ENCODE data around the gene LONP2. TPM values are rescaled to one million over a fixed set of nuclear protein-coding genes. Genes with fewer than 3 reads are reported as not detected.

Gene LONP2
- total RNA-seq, 1 experiment from 2014 or later = 39.8 TPM

GRCh38 chr16:48261569-48261968 is 17.5 kb downstream of the LONP2 start:
- Histone ChIP-seq H3K27me3 (no peaks in the 10 kb centered on the region), H3K36me3 (peaks cover 77% of the 10 kb centered on the region), H3K4me3 (no peak overlapping the region), H3K9me3 (replicated peaks) (no peaks in the 10 kb centered on the region), H3K4me1 (no peaks in the 10 kb centered on the region), H3K27ac (no peak overlapping the region)
- DNase-seq = no peak

DNA sequence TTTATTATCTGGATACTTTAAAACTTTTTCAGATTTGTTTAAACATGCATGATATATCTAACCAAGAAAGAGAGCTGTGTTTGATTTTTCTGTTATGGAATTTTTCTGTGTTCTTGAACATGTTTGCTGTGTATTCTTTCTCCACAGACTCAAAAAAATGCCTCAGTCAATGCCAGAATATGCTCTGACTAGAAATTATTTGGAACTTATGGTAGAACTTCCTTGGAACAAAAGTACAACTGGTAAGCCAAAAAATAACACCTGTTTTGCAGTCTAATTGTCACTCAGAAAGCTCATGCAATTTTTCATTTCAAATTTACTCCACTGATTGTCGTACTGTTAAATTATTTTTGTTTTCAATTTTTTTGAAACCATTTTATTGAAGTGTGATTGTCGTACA is 18.5 kb downstream of the LONP2 start:
- H3K27me3 ChIP-seq = no peaks in the 10 kb centered on the region
- no peak overlapping the region for H3K4me3 ChIP-seq
- H3K4me1 ChIP-seq = no peaks in the 10 kb centered on the region
- peaks cover 69% of the 10 kb centered on the region for H3K36me3 ChIP-seq
- DNase-seq = no peak
- no peaks in the 10 kb centered on the region for H3K9me3 ChIP-seq (replicated peaks)
- no peak overlapping the region for H3K27ac ChIP-seq

GRCh38 chr16:48269011-48269410 is 24.9 kb downstream of the LONP2 start:
- Histone ChIP-seq H3K36me3 (peaks cover 41% of the 10 kb centered on the region), H3K27ac (no peak overlapping the region), H3K4me1 (no peaks in the 10 kb centered on the region), H3K4me3 (no peak overlapping the region), H3K9me3 (replicated peaks) (no peaks in the 10 kb centered on the region), H3K27me3 (no peaks in the 10 kb centered on the region)
- DNase-seq = no peak

GRCh38 chr16:48271728-48272127 is 27.6 kb downstream of the LONP2 start:
- no peaks in the 10 kb centered on the region for H3K4me1 ChIP-seq
- no peaks in the 10 kb centered on the region for H3K27me3 ChIP-seq
- H3K36me3 ChIP-seq = peaks cover 24% of the 10 kb centered on the region
- no peaks in the 10 kb centered on the region for H3K9me3 ChIP-seq (replicated peaks)
- no peak overlapping the region for H3K27ac ChIP-seq
- DNase-seq = no peak
- H3K4me3 ChIP-seq = no peak overlapping the region

DNA sequence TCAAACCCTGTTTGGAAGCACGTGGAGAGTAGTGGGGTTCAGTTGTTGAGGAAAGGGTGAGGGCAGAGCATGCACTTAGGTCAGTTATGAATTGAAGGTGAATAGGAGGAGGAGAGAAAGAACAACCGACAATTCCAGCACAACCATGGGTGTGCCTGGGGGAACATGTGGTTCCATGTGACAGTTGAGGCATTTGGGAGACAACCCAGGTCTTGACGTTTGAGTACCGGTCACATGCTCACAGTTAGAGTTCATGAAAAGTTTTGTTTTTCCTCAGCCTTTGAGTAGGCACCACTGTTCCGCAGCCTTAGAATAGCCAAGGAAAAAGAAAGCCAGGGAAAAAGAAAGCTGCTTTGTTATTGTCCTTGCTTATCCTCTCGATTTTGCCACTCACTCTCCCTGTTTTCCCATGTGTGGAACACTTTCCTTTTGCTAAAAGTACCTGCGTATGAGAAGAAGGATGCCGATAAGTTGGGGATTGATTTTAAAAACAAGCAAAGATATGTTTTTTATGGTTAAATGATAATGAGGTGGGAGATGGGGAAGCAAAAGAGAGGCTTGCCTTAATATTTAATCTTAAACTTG is 28.8 kb downstream of the LONP2 start:
- Histone ChIP-seq H3K36me3 (peaks cover 25% of the 10 kb centered on the region), H3K4me3 (no peak overlapping the region), H3K27ac (no peak overlapping the region), H3K9me3 (replicated peaks) (no peaks in the 10 kb centered on the region), H3K4me1 (no peaks in the 10 kb centered on the region), H3K27me3 (no peaks in the 10 kb centered on the region)
- DNase-seq = no peak

DNA sequence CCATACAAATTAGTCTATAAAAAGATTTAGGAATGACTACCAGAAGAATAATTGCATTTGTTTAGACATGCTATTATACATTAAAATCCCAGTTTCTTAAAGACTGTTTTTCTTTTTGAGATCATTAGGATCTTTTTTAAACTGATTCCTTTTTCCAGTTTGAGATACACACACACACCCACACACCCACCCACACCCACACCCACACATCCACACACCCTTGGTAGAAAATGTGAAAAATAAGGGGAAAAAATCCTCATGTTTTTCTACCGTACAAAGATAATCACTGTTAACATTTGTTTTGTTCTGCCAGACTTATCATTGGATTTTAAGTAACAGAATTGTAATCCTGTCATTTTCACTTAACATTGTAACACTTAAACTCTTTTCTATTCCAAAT is 30.4 kb downstream of the LONP2 start:
- Histone ChIP-seq H3K36me3 (peaks cover 28% of the 10 kb centered on the region), H3K27me3 (no peaks in the 10 kb centered on the region), H3K9me3 (replicated peaks) (no peaks in the 10 kb centered on the region), H3K27ac (no peak overlapping the region), H3K4me3 (no peak overlapping the region), H3K4me1 (no peaks in the 10 kb centered on the region)
- DNase-seq = no peak

GRCh38 chr16:48276102-48276501 is 32.0 kb downstream of the LONP2 start:
- Histone ChIP-seq H3K27ac (no peak overlapping the region), H3K9me3 (replicated peaks) (no peaks in the 10 kb centered on the region), H3K36me3 (peaks cover 21% of the 10 kb centered on the region), H3K27me3 (no peaks in the 10 kb centered on the region), H3K4me3 (no peak overlapping the region), H3K4me1 (no peaks in the 10 kb centered on the region)
- DNase-seq = no peak

GRCh38 chr16:48277158-48277557 is 33.1 kb downstream of the LONP2 start:
- H3K27me3 ChIP-seq = no peaks in the 10 kb centered on the region
- no peaks in the 10 kb centered on the region for H3K4me1 ChIP-seq
- no peak for DNase-seq
- H3K27ac ChIP-seq = no peak overlapping the region
- H3K9me3 ChIP-seq (replicated peaks) = no peaks in the 10 kb centered on the region
- no peak overlapping the region for H3K4me3 ChIP-seq
- peaks cover 22% of the 10 kb centered on the region for H3K36me3 ChIP-seq

DNA sequence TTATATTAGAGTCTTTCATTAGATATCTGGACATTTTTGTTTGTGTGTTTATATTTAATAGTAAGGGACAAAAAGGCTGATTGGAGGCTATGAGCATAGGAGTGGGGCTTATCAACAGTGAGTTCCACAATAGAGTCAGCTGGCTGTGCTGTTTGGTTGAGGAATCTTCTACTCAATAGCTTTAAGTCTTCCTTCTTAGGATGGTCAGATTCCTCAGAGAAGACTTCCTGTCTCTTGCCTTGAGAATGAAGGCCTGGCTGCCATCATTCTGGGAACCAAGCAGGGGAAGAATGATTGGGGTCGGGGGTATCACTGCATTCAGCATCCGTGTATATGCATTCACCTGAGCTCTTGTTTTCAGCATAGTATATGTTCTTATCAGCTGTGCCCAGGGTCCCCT is 35.1 kb downstream of the LONP2 start:
- Histone ChIP-seq H3K4me1 (no peaks in the 10 kb centered on the region), H3K27ac (no peak overlapping the region), H3K9me3 (replicated peaks) (no peaks in the 10 kb centered on the region), H3K27me3 (no peaks in the 10 kb centered on the region), H3K36me3 (peaks cover 23% of the 10 kb centered on the region), H3K4me3 (no peak overlapping the region)
- no peak for DNase-seq

DNA sequence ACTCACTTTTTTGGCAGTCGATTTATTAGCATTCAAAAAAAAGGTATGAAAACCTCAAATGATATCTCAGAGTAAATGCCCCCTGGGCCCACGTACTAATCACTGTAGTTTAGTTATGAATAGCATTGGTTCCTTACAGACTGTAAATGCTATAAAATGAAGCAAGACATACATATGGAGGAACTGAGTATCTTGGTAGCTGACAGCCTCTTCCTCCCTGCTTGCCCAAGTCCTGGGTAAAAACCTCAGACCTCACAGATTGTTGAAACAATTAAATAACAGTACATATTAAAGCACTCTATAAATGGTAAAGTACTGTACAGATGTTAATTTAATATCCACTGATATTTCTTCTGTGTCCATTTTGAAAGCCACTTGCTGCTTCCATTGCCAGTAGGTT is 36.4 kb downstream of the LONP2 start:
- no peak overlapping the region for H3K4me3 ChIP-seq

DNA sequence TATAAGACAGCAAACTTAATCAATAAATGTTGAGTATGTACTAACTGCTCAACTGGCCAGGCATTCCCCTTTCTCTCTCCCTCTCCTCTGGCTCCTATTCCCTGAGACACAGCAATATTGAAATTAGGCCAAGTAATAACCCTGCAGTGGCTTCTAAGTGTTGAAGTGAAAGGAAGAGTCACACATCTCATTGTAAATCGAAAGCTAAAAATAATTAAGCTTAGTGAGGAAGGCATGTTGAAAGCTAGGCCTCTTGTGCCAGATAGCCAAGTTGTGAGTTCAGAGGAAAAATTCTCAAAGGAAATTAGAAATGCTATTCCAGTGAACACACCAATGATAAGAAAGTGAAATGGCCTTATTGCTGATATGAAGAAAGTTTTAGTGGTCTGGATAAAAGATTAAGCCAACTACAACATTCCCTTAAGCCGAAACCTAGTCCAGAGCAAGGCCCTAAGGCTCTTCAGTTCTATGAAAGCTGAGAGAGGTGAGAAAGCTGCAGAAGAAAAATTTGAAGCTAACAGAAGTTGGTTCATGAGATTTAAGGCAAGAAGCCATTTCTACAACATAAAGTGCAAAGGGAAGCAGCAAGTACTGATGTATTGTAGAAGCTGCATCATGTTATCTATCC is 38.6 kb downstream of the LONP2 start:
- Histone ChIP-seq H3K36me3 (peaks cover 45% of the 10 kb centered on the region), H3K9me3 (replicated peaks) (peaks cover 12% of the 10 kb centered on the region), H3K27ac (no peak overlapping the region), H3K4me3 (no peak overlapping the region), H3K4me1 (no peaks in the 10 kb centered on the region), H3K27me3 (no peaks in the 10 kb centered on the region)
- no peak for DNase-seq

More for the DNA sequence above, 36.4 kb downstream of the LONP2 start:
- Histone ChIP-seq H3K36me3 (peaks cover 24% of the 10 kb centered on the region), H3K4me1 (no peaks in the 10 kb centered on the region), H3K27me3 (no peaks in the 10 kb centered on the region), H3K9me3 (replicated peaks) (no peaks in the 10 kb centered on the region), H3K27ac (no peak overlapping the region)
- no peak for DNase-seq

DNA sequence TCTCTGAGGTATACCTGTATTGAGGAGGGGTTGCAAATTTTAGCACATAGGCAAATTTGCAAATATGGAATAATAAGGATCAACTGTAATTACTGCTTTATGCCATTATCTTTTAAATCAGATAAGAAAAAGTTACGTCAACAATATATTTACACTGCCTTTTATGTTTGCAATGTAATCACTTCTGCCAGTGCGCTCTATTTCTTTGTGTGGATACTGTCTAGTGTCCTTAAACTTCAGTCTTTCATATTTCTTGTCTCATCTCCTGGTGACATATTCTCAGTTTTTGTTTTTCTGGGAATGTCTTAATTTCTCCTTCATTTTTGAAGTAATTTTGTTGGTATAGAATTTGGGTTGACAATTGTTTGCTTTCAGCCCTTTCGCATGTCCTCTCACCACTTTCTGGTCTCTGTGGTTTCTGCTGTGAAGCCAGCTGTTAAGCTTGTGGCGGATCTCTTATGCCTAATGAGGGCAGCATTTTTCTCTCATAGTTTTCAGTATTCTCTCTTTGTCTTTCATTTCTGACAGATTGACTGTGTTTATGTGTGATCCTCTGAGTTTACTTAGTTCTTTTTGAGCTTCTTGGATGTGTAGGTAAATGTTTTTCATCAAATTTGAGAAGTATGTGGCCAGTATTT is 40.8 kb downstream of the LONP2 start:
- DNase-seq = peak; percentile 8 to 12

GRCh38 chr16:48287239-48287638 is 43.1 kb downstream of the LONP2 start:
- Histone ChIP-seq H3K27me3 (no peaks in the 10 kb centered on the region), H3K4me1 (no peaks in the 10 kb centered on the region), H3K4me3 (no peak overlapping the region), H3K36me3 (peaks cover 61% of the 10 kb centered on the region), H3K27ac (no peak overlapping the region), H3K9me3 (replicated peaks) (peaks cover 12% of the 10 kb centered on the region)
- no peak for DNase-seq

More for the DNA sequence above, 40.8 kb downstream of the LONP2 start:
- Histone ChIP-seq H3K36me3 (peaks cover 52% of the 10 kb centered on the region), H3K4me3 (no peak overlapping the region), H3K27me3 (no peaks in the 10 kb centered on the region), H3K4me1 (no peaks in the 10 kb centered on the region), H3K27ac (no peak overlapping the region), H3K9me3 (replicated peaks) (peaks cover 12% of the 10 kb centered on the region)

GRCh38 chr16:48291303-48291702 is 47.2 kb downstream of the LONP2 start:
- H3K27ac ChIP-seq = no peak overlapping the region
- no peaks in the 10 kb centered on the region for H3K4me1 ChIP-seq
- H3K36me3 ChIP-seq = peaks cover 58% of the 10 kb centered on the region
- H3K27me3 ChIP-seq = no peaks in the 10 kb centered on the region
- H3K4me3 ChIP-seq = no peak overlapping the region
- peaks cover 9% of the 10 kb centered on the region for H3K9me3 ChIP-seq (replicated peaks)
- DNase-seq = no peak

- Histone ChIP-seq H3K27me3 (no peaks in the 10 kb centered on the region), H3K9me3 (replicated peaks) (peaks cover 7% of the 10 kb centered on the region), H3K4me3 (no peak overlapping the region), H3K27ac (no peak overlapping the region), H3K4me1 (no peaks in the 10 kb centered on the region), H3K36me3 (peaks cover 57% of the 10 kb centered on the region)
- no peak for DNase-seq
Measured at GRCh38 chr16:48291754-48292153, 47.7 kb downstream of the LONP2 start.

GRCh38 chr16:48292452-48292851 is 48.4 kb downstream of the LONP2 start:
- Histone ChIP-seq H3K27ac (no peak overlapping the region), H3K4me3 (no peak overlapping the region), H3K27me3 (no peaks in the 10 kb centered on the region), H3K36me3 (peaks cover 57% of the 10 kb centered on the region), H3K4me1 (no peaks in the 10 kb centered on the region), H3K9me3 (replicated peaks) (peaks cover under 1% of the 10 kb centered on the region)
- no peak for DNase-seq
